Gastroesophageal sphincter (tissue), 3 donors: ENCODE data around the gene NMD3.

ENCODE experiments used
- CTCF ChIP-seq, 4 experiments: fragments of 200-600 bp in 2 of 4; fragments of 450-650 bp in 2 of 4; sonication (generic) in 1 of 4; IDR thresholded peaks; one replicate each; pipeline ENCODE4 v1.5.1; 2017 to 2019; ENCODE audit warnings: antibody characterized with exemption in 4 of 4, mild to moderate bottlenecking in 2 of 4, moderate library complexity in 2 of 4
- EP300 ChIP-seq: sonication (generic); formaldehyde crosslinking; IDR thresholded peaks from one replicate; pipeline ENCODE4 v1.6.1; 2017; ENCODE audit warnings: antibody characterized with exemption, mild to moderate bottlenecking
- POLR2A ChIP-seq, 2 donors: fragments of 450-650 bp; IDR thresholded peaks; one replicate each; pipeline ENCODE4 v1.6.1; 2017; ENCODE audit warnings: antibody characterized with exemption in 2 of 2, mild to moderate bottlenecking in 2 of 2, moderate library complexity in 1 of 2
- POLR2AphosphoS5 ChIP-seq: sonication (generic); formaldehyde crosslinking; IDR thresholded peaks from one replicate; pipeline ENCODE4 v1.6.1; 2017; ENCODE audit warnings: antibody characterized with exemption

- no peak for TF ChIP-seq EP300
- no peak for TF ChIP-seq CTCF (IDR thresholded peaks at IDR 0.05)
- TF ChIP-seq POLR2A (IDR thresholded peaks at IDR 0.05): no peak
- no peak for TF ChIP-seq POLR2AphosphoS5
Observed at GRCh38 chr3:161266731-161267150, 45.6 kb downstream of the NMD3 start.
